NCI-H345 (cell line): ENCODE measurements around the gene RANBP6.
"Not testable (repeated sequence)": the region's sequence is repeated elsewhere in the genome, so short reads cannot be mapped to it uniquely, and the experiment has no call there.

Source experiments
- DNase-seq: peaks from one replicate; lab custom pipeline; 2025; lab: John Stamatoyannopoulos, UW

RANBP6 gene

DNA sequence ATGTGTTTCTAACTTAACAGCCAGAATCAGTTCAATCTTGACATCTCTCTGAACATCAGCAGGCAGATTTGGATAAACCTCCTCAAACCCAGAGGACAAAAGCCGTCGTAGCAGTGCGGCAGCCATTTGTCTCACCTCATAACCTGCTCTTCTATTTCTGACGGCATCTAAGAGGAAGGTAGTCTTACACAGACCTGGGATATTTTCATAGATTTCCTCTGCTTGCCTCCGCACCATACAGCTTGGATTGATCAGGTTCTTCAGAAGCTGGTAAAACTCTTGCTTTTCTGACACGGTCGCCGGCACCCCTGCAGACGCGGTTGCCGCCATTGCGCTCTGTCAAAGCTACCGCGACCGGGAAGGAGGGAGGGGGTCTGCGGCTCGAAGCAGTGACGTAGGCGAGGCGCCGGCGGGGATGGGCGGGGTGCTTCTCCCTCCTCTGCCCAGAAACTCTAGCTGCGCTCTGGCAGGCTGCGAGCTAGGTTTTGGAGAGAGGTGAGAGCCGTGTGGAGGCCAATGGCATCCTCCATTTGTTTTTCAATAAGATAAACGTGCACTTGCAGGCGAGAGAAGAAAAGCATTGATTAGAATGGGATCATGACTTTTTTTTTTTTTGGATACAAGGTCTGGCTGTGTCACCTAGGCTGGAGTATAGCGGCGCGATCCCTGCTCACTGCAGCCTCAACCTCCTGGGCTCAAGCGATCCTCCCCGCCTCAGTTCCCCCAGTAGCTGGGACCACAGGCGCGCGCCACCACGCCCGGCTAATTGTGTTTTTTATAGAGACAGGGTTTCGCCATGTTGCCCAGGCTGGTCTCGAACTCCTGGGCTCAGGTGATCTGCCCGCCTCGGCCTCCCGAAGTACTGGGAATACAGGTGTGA, at the start of gene RANBP6:
RANBP6 (minus strand) TSS at position 347 of the 880 bp plus-strand sequence; CDS start at position 330, 17 bp downstream.
- peak; percentile 93 for DNase-seq

DNA sequence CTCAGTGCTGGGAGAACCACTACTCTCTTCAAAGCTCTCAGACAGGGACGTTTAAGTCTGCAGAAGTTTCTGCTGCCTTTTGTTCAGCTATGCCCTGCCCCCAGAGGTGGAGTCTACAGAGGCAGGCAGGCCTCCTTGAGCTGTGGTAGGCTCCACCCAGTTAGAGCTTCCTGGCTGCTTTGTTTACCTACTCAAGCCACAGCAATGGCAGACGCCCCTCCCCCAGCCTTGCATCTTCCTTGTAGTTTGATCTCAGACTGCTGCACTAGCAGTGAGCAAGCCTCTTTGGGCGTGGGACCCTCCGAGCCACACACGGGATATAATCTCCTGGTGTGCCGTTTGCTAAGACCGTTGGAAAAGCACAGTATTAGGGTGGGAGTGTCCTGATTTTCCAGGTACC, 47.7 kb upstream of the RANBP6 start:
- not testable (repeated sequence) for DNase-seq

DNA sequence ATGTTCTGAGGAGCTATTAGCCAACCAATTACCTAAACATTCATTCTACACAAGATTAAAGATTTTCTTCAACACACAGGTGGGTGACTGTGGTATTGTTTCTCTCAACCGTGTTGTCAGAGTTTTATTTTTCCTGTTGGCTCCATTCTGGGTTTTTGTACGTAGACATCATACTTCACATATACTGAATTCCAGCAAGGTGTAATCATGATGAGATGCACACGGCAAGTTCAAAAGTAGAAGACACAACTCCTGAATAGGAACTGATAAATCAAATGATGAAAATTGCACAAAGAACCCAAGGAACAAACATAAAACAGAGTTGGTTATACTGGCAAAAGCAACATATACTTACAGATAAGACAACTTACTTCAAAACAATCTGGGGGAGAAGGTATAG, 40.2 kb upstream of the RANBP6 start:
- no peak for DNase-seq

DNA sequence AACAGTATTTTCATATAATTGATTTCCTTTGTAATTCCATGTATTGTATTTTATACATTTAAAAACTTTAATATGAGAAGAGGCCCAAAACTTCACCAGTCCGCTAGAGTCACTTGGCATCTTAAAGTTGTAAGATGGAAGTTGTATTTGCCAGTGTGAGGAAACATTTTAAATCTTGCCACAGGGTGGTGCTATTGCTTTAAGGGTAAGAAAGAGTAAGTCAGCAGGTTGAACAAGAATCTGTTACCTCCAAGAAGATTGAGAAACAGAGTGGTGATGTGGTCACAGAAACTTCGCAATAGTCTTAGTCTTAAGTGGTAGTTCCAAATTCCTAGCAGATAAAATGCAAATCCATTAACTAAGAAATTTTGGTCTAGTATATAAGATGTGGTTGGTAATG, 39.8 kb upstream of the RANBP6 start:
- peak; percentile 70 for DNase-seq

DNA sequence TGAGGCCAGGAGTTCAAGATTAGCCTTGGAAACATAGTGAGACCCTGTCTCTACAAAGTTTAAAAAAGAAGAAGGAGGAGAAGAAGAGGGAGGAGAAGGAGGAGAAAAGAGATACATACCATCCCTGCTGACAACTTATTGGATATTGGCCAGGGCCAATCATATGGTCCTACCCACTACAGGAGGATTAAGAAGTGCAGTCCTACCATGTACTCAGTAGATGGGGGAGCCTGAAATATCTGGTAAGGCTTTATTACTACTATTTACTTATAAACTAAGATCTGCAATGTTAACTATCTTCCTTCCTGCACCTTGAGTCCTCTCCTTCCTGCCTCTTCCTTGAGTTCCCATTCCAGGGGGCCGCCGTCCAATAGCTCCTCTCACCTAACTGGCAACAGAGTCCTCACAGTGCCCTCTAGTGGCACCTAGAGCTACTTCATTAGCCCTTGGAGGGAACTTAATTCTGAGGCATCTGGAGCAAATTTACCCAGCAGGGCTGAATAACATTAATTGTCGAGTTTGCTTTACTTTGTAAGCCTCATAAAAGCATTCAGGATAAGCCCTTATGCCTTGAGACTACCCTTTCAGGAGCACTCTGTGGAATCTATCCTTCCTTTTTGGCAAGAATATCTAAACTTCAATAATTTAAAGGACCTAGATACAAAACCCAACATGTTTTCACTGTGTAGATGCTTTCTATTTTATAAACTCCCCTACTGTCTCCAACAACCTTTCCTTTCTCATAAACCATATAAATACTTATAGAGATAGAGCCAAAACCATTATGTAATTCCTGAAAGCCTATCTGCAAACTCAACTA, 39.1 kb upstream of the RANBP6 start:
- peak; percentile 59 for DNase-seq

DNA sequence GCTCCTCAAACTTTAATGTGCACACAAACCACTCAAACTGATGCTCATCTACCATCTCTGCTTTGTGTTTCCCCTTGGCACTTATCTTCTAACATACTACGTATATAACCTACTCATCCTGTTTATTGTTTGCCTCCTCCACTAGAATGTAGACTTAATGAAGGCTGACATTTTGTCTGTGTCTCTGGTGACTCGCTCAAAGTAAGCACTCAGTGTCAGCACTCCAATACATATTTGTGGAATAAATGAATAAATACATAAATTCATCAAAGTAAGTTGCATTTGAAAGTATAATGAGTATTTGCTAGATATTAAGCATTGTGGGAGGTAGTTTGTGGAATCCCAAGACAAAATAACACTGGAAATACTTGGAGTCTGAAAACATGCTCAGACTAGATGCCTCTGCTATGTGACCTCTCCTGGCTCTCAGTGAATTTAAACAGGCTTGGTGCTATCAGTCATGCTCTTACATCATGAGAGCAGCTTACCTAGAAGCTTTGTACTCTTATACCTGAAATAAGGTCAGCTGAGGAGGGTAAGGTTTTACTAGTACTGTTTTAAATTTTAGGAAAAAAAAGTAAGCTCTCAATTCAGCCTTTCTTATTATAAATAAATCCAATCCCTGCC, 37.0 kb upstream of the RANBP6 start:
- DNase-seq = no peak

DNA sequence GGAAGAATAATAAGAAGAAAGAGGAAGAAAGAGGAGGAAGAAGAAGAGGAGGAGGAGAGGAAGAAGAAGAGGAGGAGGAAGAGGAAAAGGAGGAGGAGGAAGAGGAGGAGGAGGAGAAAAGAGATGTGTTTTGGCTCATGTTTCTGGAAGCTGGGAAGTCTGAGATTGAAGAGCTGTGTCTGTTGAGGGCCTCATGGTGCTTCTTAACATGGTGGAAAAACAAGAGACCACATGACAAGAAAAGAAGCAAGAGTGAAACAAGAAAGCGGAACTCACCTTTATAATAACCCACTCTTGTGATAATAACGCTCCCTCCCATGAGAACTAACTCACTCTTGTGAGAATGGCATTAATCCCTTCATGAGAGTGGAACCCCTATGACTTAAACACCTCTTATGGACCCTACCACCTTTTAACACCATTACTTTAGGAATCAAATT, 36.1 kb upstream of the RANBP6 start:
- no peak for DNase-seq

DNA sequence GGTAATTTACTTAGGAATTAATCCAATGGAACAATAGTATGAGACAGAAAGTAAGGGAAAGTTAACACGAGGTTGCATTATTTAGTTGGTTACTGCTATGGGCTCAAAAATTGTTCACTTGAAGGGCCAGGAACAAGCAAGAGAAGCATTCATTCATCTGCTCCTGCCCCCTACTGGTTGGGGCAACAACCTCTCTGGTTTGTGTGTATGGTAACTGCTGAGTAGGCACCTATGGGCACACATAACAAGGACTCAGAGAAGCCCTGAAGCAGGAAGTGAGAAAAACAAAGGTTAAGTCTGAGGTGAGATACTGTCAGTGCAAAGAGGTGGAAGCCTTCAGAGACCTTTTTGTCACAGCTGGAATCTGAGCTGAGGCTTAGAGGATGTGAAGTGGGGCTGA, 34.4 kb upstream of the RANBP6 start:
- DNase-seq = no peak

DNA sequence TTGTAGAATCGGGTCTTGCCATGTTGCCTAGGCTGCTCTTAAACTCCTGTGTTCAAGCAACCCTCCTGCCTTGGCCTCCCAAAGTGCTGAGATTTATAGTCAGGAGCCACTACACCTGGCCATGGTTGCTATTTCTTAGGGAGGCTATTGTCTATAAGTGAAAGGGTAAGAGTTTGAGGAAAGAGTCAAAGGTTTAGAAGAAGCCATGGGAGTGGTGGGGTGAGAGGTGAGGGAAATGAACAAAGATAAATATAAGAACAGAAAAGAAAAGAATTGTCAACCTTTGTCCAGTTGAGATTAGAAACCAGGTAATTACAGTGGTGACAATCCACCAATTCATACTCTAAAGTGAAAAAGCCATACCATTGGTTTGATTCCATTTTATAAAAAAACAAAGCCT, 32.6 kb upstream of the RANBP6 start:
- no peak for DNase-seq

DNA sequence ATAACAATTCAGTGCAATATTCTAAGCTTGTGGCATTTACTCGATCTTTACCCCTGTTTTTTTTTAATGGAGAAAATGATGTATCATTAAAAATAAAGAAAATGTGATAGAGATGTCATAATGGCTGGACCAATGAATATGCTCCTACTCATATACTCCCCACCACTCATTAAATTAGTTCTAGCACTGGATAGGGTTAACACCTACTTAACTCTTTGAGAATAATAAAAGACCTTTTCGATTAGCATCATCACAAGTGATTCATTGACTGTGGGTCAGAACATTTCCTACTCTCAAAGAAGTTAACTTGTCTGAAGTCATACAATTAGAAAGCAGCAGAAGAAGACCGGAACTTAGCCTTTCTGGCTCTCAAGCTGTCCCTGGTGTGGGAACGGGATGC, 31.6 kb upstream of the RANBP6 start:
- no peak for DNase-seq

DNA sequence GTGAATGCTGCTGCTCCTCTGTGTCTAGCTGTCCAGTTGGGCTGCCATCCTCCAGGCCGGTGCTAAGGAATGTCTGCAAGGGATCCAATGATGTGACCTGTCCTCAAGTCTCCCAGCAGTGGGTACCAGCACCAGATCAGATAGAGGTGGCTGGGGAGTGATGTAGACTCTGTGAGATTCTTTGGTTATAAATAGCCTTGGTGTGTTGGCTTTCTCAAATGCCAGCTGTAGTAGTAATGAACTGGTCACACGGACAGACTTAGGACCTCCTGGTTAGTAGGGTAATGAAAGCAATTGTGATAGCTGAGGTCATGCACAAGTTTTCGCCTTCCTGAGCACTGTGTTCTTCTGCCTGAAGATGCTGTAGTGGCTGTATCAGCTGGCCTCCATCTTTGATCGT, 29.9 kb upstream of the RANBP6 start:
- no peak for DNase-seq

DNA sequence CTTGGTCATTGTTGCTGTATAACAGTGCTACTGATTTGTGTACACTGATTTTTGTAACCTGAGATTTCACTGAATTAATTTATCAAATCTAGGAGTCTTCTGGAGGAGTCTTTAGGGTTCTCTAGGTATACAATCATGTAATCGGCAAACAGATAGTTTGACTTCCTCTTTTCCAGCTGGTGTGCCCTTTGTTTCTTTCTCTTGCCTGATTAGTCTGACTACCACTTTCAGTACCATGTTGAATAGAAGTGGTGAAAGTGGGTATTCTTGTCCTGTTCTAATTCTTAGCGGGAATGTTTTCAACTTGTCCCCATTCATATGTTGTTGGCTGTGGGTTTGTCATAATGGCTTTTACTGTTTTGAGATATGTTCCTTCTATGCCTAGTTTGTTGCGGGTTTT, 24.7 kb upstream of the RANBP6 start:
- DNase-seq = no peak

DNA sequence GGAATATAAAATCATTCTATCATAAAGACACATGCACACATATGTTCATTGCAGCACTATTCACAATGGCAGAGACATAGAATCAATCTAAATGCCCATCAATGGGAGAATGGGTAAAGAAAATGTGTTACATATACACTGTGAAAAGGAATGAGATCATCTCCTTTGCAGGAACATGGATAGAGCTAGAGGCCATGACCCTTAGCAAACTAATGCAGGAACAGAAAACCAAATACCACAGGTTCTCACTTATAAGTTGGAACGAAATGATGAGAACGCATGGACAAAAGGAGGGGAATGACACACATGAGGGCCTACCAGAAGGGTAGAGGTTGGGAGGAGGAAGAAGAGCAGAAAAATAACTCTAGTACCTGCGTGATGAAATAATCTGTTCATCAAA, 21.0 kb upstream of the RANBP6 start:
- no peak for DNase-seq

DNA sequence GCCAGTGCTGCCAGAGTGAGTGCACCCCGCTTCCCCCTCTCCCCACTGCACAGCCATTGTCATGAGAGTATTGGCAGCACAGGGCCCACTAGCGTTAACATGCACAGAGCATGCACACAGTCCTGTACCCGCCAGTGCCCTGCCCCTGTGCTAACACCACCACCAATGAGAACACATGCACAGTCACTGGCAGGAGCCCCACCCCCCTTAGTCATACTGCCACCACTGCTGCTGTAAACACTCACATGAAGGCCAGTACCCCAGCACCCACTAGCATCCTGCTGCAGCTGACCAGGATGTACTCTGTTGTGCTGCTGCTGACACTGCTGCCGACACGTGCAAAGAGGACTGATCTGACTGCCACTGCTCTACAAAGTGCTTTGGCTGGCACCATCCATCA, 19.5 kb upstream of the RANBP6 start:
- DNase-seq = no peak

DNA sequence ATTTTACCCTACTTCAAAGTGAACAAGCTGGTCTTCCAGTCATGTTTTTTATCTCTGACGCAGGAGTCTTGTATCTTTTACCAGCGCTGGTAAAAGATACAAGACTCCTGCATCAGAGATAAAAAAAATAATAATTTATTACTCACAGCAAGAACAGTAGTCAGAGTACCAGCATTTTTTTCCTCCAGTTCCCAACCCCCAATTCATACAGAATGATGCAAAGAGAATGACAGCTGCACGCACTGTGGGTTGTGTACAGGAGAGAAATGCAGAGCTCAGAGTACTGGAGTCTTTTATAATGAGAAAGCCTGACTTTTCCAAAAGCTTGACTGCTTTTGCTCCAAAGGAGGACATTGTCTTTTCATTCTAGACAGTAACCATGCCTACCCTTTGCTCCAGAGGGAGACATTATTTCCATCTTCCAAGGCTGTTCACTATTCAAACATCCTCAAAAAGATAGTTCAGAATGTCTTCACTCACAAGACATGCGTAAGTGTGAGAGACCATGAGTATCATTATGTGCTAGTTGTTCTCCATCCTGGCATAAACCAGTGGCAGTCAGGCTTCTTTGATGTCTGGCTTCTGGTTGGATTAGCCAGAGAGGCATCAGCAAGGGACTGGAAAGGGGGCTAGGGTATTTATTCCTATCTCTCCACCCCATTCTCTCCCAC, 14.3 kb upstream of the RANBP6 start:
- no peak for DNase-seq

DNA sequence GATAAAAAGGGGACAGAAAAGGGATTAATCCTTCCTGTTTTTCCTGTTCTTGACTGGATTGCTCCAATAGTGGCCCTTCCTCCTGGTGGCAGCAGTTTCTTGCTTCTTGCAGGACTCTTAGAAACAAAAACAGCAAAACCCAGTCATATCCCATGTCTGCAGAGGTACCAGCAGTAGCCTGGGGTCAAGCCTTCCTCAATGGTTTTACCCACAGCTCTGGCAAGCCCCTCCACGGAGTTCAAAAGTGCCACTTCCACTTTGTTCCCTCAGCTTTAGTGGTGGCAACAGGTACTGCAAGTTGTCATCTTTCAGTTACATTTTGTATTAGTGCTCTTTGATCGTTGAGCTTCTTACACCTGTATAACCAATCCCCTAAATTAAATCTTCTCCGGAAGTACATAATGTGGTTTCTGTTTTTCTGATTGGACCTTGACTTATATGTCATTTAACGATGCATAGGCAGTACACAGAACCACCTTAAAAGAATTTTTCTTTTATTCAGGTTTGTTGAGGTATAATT, 8.7 kb upstream of the RANBP6 start:
- DNase-seq = no peak

DNA sequence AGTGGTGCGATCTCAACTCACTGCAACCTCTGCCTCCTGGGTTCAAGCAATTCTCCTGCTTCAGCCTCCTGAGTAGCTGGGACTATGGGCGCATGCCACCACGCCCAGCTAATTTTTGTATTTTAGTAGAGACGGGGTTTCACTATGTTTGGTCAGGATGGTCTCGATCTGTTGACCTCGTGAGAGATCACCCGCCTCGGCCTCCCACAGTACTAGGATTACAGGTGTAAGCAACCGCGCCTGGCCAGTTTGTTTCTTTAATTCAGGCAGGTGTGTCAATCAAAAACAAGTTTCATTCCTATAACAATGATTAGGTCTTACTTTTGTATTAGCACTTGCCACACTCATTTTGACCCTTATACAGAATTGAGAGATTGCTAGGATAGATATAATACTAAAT, 1.6 kb upstream of the RANBP6 start:
- DNase-seq = not testable (repeated sequence)

DNA sequence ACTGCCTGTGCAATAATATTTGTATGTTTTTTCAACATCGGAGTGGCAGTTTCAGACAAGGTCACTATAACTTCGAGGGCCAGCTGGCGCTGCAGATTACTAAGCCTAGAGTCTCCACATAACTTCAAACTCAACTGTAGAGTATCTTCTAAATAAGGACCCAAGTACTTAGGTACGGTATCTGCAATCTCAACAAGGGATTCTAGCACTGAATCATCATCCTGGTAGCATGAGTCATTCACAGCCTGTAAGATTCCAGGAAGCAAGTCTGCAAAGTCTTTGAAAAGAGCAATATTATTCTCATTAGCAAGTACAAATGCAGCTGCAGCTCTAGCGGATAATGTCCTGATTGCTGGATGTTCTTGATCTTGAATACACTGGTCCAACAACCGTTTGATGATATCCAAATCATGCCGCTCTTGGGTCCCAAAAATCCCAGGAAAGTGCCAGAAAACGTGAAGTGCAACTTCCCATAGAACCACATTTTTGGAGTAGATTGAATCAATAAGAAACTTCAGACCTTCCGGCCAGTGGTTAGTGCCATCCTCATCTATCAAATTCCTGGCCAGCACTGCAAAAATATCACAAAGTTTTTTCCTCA, 654 bp downstream of the RANBP6 start:
- DNase-seq = no peak

DNA sequence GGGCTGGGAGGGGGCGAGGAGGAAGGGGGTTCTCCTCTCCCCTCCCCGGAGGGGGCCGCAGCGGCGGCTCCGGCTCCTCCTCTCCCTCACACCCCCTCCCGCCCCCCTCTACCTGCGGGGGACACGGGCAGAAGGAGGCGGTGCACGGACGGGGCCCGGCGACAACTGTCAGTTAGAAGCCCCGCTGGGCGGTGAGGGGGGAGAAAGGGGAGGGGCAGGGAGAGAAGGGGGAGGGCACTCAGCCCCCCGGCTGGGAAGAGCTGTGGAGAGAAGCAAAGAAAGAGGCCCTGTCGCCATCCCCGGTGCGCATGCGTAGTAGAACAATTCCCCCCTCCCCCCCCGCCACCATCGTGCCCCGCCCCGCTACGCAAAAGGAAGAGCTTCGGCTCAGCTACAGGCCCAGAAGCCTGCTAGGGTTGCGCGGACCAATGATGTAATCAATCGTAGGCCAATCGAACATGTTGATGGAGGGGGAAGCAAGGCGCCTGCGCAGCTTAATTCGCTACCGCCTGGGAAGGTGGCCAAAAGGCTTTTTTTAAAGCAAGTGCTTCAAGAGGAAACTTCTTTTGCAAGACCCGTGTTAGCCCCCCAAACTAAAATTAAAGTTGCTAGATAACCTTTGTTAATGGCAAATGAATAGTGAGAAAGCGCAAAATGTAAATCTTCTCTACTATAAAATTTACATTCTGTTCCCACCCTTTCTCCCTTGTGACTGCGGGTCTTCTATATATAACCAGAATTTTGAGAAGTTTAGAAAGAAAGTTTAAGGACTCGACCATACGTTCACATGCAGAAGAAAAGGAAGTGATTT, 7.0 kb downstream of the RANBP6 start:
- DNase-seq = peak; percentile 97

DNA sequence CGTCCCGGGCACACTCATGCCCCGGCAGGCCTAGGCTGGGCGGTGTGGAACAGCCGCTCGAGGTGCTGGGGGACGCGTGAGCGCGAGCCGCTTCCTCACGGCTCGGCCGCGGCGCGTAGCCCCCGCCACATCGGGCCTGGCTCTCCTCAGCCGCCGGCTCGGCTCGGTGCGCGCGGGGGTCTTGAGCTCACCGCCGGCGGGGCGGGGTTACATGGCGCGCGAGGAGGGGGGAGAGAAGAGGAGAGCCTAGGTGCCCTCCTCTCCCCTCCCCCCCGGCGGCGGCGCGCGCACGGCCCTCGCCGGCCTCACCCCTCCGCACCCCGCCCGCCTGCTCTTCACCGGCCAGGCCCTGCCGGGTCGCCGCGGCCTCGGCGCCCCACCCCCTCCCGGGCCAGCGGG, 7.7 kb downstream of the RANBP6 start:
- peak; percentile 95 for DNase-seq
